Cardiac muscle cell (in vitro differentiated cells and primary cell): ENCODE results near the gene ENOX1. TPM values are rescaled to one million over a fixed set of nuclear protein-coding genes. Genes with fewer than 3 reads are reported as not detected.
A peak's percentile ranks its signal among the peaks of the same experiment; 100 is the strongest.

Experiments used
- DNase-seq, 2 donors: peaks; one replicate each; pipeline versions ENCODE4 v3.0.0 to v3.0.0-alpha.2; 2010 to 2017; ENCODE audit warnings: low read depth in 1 of 2, low spot score in 1 of 2
- H3K27ac ChIP-seq: fragments of 200-600 bp; sonication (generic); 2 replicates; pipeline ENCODE4 v1.5.1; 2016
- H3K27me3 ChIP-seq: fragments of 200-600 bp; sonication (generic); 2 replicates; pipeline ENCODE4 v1.6.0; 2016; ENCODE audit warnings: control low read depth
- H3K36me3 ChIP-seq: fragments of 200-600 bp; sonication (generic); 2 replicates; pipeline ENCODE4 v1.5.1; 2016; ENCODE audit warnings: control low read depth
- H3K4me1 ChIP-seq: fragments of 200-600 bp; sonication (generic); 2 replicates; pipeline ENCODE4 v1.8.1; 2017; ENCODE audit warnings: low read depth, mild to moderate bottlenecking, mixed run types
- H3K4me3 ChIP-seq: fragments of 200-600 bp; sonication (generic); 2 replicates; pipeline ENCODE4 v1.5.1; 2016; ENCODE audit warnings: mild to moderate bottlenecking
- H3K9me3 ChIP-seq: fragments of 200-600 bp; sonication (generic); 2 replicates; pipeline ENCODE4 v1.5.1; 2017; ENCODE audit warnings: low read depth, mild to moderate bottlenecking, control low read depth
- CTCF ChIP-seq: IDR thresholded peaks from 2 replicates; pipeline ENCODE4 v1.5.1; 2012; ENCODE audit warnings: low read depth, mild to moderate bottlenecking, low read length
- polyA plus RNA-seq: library from polyadenylated mRNA; unstranded; fragments of >200 nt; fragmentation: Nextera tagmentation; extraction: Ambion mirVana; gene quantifications from 2 replicates; pipeline ENCODE4 v1.2.1, GENCODE V29; 2016
- total RNA-seq: library from RNA; depleted of rRNA; stranded (reverse); fragments of >200 nt; gene quantifications from 2 replicates; pipeline ENCODE4 v1.2.3, GENCODE V29; 2016

The ENOX1 gene
- total and polyA plus RNA-seq, 2 experiments from 2014 or later: 2.0 to 5.1 TPM

- H3K4me1 ChIP-seq: no peaks in the 10 kb centered on the region
- no peak overlapping the region for H3K4me3 ChIP-seq
- no peaks in the 10 kb centered on the region for H3K36me3 ChIP-seq
- no peak for TF ChIP-seq CTCF
- H3K27me3 ChIP-seq: no peaks in the 10 kb centered on the region
- H3K9me3 ChIP-seq: no peaks in the 10 kb centered on the region
- no peak overlapping the region for H3K27ac ChIP-seq
- no peak for DNase-seq
Measured at GRCh38 chr13:43258771-43259170, 528.0 kb downstream of the ENOX1 start.

- Histone ChIP-seq H3K27me3 (no peaks in the 10 kb centered on the region), H3K27ac (no peak overlapping the region), H3K4me3 (no peak overlapping the region), H3K36me3 (no peaks in the 10 kb centered on the region), H3K4me1 (no peaks in the 10 kb centered on the region), H3K9me3 (no peaks in the 10 kb centered on the region)
- TF ChIP-seq CTCF: no peak
- DNase-seq: no peak
Measured at GRCh38 chr13:43257765-43258164, 529.0 kb downstream of the ENOX1 start.

DNA sequence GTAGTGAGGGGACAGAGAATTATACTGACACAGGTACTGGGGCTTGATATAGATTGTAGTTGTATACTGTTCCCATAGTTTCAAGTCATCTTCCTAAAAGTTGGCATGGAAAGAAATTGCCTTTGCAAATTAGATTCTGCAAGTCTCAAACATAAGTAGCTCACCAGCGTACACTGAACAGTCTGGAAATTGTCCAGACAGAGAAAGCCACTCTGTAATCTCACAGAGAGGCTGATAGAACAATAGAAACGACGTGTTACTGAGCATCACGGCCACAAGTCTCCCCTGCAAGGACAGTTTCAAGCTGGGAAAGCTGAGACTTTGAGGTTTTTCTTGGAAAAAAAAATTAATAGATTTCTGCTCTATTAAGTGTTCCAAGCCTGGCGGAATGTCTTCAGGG, 534.8 kb downstream of the ENOX1 start:
- H3K27me3 ChIP-seq: no peaks in the 10 kb centered on the region
- no peak overlapping the region for H3K4me3 ChIP-seq
- TF ChIP-seq CTCF: no peak
- H3K27ac ChIP-seq: no peak overlapping the region
- peak in 1 of 2 donors; percentile 26 for DNase-seq
- H3K36me3 ChIP-seq: no peaks in the 10 kb centered on the region
- H3K4me1 ChIP-seq: peaks cover 6% of the 10 kb centered on the region
- no peaks in the 10 kb centered on the region for H3K9me3 ChIP-seq

DNA sequence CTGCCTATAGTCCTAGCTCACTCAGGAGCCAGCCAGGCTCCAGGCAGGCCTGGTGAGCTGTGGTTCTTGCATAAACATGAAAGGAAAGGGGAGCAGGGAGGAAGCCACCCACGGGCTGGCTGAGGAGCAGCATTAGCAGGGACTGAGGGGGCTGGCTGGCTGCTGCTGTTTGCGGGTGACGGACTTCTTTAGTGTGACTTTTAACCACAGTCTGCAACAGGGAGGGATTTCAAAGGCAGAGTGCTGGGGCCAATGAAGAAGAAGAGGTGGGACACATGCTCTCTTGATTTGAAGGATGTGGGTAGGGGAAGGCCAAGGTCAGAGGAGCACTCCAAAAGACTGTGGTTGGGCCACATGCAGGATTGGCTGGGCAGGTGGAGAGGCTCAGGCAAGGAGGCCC, 540.4 kb downstream of the ENOX1 start:
- no peak for TF ChIP-seq CTCF
- Histone ChIP-seq H3K4me3 (no peak overlapping the region), H3K9me3 (no peaks in the 10 kb centered on the region), H3K4me1 (peaks cover 13% of the 10 kb centered on the region), H3K27me3 (no peaks in the 10 kb centered on the region), H3K36me3 (no peaks in the 10 kb centered on the region), H3K27ac (no peak overlapping the region)
- DNase-seq: no peak

DNA sequence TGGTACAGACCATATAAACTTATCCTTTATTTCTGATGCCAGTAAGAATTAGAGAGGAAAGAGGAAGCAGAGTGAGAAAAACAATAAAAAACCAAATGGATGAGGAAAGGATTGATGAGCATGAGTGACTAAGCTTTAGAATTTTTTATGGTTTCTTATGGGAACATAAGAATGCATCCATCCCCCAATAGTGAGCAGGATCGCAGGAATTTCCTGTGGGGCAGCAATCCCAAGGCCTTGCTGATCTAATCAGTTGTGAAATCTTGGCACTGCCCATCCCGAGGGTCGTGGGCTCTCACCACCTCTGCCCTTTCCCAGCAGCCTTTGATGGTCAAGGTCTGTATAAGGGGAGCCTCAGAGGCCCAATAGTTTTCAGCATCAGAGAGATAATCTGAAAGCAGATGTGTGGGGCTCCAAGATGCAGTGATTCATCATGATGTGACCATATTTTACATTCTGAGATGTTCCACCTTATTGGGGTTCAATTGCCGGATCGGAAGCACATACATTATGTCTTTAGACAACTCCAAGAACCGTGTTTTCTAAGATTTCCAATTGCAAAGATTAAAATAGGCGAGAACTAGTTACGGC, 541.3 kb downstream of the ENOX1 start:
- Histone ChIP-seq H3K27me3 (no peaks in the 10 kb centered on the region), H3K27ac (no peak overlapping the region), H3K4me1 (peaks cover 12% of the 10 kb centered on the region), H3K9me3 (no peaks in the 10 kb centered on the region), H3K36me3 (no peaks in the 10 kb centered on the region), H3K4me3 (no peak overlapping the region)
- no peak for TF ChIP-seq CTCF
- peak in 1 of 2 donors; percentile 58 for DNase-seq
